ENCODE results near the gene MAP4K2. TPM values are rescaled to one million over a fixed set of nuclear protein-coding genes. Genes with fewer than 3 reads are reported as not detected.
A peak's percentile ranks its signal among the peaks of the same experiment; 100 is the strongest.

The MAP4K2 gene
- total and polyA plus RNA-seq, 2 of the 8 experiments (the other 6 are each of a cell fraction or from before 2014, with no cell fraction given), result 20.1 to 20.7 TPM

DNA sequence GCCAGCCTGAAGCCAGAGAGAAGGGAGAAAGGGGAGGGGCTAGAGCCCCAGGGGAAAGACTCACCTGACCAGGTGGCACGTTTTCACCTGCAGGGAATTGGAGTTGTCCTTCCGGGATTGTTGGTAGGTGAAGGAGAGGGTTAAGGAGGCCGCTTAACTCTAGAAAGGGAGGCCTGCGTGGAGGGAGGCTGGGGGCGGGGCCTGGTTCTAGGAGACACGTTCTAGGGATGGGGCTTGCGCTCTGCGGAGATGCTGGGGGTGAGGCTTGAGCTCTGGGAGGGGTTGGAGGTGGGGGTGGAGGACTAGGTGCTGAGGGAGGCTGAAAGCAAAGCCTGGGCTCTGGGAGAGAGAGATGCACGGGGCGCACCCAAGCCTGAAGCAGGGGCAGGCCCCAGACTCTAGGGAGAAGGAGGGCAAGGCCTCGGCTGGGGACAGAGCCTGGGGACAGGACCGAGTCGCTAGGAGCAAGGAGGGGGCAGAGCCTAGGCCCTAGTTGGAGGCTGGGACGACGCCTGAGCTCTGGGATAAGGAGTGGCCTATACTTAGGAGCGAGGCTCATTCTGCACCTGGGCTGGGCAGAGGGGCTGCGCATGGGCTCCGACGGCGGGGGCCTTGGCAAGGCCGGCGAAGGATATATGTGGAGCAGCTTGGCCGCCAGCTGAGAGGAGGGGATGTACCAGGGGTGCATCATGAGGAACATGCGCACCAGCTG, 61.5 kb downstream of the MAP4K2 start (continued):
- no peak for TF ChIP-seq GTF2F1 (IDR thresholded peaks at IDR 0.05; ENCODE audit: borderline replicate concordance, low read depth, low read length)
- peak; percentile 15; the same call in 1 of the 2 replicates for TF ChIP-seq TBP (IDR thresholded peaks at IDR 0.05; ENCODE audit: low read depth, low read length)

Data from H1 (cell line).